GM08714 (cell line): ENCODE data around the gene FGD4.
A peak's percentile ranks its signal among the peaks of the same experiment; 100 is the strongest.

ENCODE experiments used
- H3K4me3 ChIP-seq: fragments of 200-500 bp; sonication (Bioruptor generic); 2 replicates; pipeline ENCODE4 v1.5.1; 2014; ENCODE audit warnings: mild to moderate bottlenecking, low read length, inconsistent platforms
- ZNF274 ChIP-seq: IDR thresholded peaks from 2 replicates; pipeline ENCODE4 v1.6.1; 2012; ENCODE audit warnings: mild to moderate bottlenecking, low read depth, low read length

Gene FGD4

DNA sequence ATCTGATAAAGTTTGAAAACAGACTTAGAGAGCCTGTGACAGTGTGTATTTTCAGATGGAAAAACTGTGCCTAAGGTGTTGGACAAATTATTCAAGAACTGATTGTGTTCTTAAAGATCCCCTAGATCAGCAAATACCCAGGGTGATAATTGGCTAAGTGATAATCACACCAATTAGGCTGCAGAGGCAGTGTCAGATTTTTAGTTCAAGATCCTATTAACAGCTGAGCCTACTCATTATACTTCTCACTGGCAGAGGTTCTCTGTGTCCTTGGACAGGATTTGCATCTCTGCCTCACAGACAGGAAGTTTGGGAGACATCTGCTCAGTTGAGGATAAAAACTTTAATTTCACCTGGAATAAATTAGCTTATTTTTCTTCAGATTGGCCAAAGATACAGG, 4.3 kb upstream of the FGD4 start:
- no peak for TF ChIP-seq ZNF274
- H3K4me3 ChIP-seq = no peak overlapping the region

DNA sequence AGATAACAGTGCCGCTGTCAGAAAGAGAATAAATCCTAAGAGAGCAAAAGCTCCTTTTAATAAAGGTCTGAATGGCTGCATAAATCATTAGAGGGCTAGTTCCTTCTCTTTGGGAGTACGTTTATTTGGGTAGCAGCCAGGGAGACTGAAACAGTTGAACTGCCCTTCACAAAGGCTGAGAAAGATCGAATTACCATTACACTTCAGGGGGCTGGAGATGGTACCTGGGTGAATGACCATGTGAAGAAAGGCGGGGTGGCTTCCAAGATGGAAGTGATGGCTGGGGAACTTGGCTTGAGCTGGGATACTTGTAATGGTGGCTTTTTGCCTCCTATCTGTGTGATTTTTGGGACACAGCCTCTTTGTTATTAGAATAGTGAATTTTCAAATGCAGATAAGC, 1.7 kb upstream of the FGD4 start:
- H3K4me3 ChIP-seq = no peak overlapping the region

DNA sequence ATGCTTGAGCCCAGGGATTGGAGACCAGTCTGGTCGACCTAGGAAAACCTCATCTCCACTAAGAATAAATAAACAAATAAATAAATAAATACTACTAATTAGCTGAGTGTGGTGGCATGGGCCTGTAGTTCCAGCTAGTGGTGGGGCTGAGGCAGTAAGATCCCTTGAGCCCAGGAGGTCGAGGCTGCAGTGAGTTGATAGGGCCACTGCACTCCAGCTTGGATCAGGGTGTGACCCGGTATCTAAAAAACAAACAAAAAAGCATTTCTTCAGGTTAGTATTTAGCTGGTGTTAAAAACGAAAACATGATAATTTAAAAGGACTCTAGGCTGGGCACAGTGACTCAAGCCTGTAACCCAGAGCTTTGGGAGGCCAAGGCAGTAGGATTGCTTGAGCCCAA, 1.2 kb upstream of the FGD4 start:
- H3K4me3 ChIP-seq = no peak overlapping the region
- no peak for TF ChIP-seq ZNF274

More for the DNA sequence above, 1.7 kb upstream of the FGD4 start:
- no peak for TF ChIP-seq ZNF274

DNA sequence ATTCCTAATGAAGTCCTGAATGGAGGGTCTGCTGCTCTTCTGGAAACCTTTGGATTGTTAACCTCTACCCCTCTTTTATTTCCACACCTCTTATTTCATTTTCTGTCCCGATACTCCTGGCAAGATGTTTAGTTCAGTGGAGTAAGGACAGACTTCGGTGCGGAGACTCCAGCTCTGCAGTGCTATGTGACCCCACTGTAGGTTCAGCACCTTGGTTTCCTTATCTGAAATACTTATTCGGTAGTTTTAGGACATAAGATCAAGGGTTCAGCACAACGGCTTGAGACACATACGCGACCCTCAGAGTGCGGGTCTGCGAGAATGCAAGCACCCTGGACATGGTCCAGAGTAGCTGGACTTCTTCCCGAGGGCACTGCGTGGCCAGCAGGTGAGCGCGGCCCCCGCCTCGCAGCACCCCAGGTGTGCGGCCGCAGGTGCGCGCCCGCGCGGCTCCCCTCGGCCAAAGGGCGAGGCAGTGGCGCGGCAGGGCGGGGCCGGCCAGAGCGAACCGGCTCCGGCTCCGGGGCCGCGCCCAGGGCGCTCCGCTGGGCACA, 465 bp upstream of the FGD4 start:
- peak overlapping the region; percentile 65; the same call in 1 of the 2 replicates for H3K4me3 ChIP-seq
- TF ChIP-seq ZNF274 = no peak

DNA sequence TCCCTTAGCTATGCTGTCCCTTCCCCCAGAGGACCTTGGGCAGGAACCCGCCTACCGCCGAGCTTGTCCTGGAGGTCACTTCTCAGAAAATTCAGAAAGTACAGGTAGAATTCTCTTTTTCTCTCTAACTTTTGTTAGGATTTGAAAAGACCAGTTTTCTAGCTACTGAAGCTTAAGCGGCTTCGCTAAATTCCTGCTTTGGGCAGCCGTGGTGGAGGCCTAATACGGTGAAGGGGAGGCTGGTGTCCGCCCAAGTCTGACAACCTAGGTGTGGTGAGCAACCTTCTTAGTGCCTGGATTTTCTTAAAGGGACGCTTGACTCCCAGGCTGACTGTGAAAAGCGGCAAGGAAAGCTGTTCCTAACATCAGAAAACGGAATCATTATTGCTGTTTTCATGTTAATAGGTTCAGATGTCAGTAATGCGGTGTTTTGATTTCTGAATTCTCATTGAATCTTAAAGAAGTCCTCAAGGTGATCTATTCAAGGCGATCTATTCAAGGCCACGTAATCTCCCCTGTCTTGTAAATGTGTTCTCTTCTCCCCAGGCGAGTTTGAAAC, 835 bp downstream of the FGD4 start:
- no peak for TF ChIP-seq ZNF274
- H3K4me3 ChIP-seq = peak overlapping the region; percentile 65

DNA sequence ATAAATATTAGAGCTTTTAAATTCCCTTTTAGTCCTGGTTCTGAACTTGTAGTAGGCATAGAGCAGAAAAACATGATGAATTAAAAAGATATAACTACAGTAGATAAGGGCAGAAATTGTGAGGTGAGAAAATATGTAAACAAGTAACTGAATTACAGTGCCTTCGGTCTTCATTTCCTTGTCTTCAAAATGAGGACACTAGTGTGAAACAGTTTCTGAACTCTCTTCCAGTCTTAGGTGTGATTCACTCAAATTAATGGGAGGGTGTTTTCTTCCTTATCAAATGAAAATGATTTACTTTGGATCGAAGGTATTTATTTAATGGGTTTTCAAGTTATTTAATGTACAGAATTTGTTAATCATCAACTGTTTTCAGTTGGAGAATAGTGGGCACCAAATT, 1.5 kb downstream of the FGD4 start:
- H3K4me3 ChIP-seq = no peak overlapping the region
- TF ChIP-seq ZNF274 = no peak

DNA sequence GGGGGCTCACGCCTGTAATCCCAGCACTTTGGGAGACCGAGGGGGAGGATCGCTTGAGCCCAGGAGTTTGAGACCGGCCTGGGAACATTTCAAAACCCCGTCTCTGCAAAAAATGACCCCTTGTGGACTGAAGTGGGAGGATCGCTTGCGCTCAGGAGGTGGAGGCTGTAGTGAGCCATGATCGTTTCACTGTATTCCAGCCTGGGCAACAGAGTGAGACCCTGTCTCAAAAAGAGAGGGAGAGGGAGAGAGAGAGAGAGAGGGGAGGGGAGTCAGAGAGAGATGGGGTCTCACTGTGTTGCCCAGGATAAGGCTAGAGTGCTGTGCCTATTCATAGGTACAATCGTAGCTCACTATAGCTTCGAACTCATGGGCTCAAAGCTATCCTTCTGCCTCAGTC, 2.8 kb downstream of the FGD4 start:
- no peak for TF ChIP-seq ZNF274

DNA sequence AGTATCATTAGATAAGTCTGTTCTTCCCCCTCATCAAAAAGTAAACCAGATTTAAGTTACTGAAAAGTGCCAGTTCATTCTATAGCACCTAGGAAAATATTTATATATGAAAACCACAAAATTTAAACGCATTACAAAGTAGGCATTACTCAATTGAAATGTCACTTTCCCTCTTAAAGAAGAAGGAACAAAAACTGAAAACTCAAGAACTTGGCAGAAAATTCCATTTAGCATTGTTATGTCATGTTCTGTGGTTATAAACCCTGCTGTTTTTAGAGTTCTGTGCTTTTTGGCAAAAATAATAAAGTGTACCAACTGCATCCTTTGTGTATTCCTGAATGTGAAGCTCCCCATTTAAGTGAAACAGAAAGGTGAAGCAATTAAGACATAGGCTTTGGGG, 3.6 kb downstream of the FGD4 start:
- H3K4me3 ChIP-seq = no peak overlapping the region
- no peak for TF ChIP-seq ZNF274

More for the DNA sequence above, 2.8 kb downstream of the FGD4 start:
- H3K4me3 ChIP-seq = no peak overlapping the region

DNA sequence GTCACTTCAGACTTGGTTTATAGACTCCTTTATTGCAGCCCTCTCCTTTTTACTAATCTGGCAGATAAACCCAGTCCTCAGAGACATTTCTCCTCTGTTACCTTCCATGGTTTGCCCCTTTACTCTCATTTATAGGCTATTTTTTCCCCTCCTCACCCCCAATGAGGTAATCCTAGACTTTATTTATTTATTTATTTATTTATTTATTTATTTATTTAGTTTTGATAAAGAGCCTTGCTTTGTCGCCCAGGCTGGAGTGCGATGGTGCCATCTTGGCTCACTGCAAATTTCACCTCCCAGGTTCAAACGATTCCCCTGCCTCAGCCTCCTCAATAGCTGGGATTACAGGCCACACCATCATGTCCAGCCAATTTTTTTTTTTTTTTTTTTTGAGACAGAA, 8.4 kb downstream of the FGD4 start:
- no peak for TF ChIP-seq ZNF274
- H3K4me3 ChIP-seq = no peak overlapping the region

DNA sequence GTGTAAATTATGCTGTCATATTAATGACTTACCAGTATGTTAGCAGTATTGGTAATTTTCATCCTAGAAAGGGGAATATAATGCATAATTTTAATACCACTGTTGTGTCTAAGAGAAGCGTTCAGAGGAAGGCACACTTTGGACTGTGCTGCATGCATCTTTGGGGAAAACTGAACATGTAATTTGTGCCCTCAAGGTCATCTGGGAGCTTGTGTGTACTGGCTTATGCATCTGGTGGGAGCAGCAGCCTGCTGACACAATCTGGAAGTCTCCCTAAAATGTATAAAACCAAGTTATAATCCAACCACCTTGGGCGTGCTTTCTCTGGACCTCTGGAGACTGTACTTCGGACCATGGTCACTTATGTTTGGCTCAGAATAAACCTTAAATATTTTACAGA, 14.1 kb downstream of the FGD4 start:
- TF ChIP-seq ZNF274 = no peak
- no peak overlapping the region for H3K4me3 ChIP-seq

DNA sequence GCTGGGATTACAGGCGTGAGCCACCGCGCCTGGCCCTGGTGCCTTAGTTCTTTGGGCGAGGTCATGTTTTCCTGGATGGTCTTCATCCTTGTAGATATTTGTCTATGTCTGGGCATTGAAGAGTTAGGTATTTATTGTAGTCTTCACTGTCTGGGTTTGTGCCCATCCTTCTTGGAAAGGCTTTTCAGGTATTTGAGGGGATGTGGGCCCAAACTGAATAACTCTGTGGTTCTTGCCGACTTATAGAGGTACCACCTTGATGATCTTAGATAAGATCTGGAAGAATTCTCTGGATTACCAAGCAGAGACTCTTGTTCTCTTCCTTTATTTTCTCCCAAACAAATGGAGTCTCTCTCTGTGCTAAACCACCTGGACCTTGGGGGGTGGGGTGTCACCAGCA, 18.9 kb downstream of the FGD4 start:
- no peak overlapping the region for H3K4me3 ChIP-seq
- TF ChIP-seq ZNF274 = no peak

DNA sequence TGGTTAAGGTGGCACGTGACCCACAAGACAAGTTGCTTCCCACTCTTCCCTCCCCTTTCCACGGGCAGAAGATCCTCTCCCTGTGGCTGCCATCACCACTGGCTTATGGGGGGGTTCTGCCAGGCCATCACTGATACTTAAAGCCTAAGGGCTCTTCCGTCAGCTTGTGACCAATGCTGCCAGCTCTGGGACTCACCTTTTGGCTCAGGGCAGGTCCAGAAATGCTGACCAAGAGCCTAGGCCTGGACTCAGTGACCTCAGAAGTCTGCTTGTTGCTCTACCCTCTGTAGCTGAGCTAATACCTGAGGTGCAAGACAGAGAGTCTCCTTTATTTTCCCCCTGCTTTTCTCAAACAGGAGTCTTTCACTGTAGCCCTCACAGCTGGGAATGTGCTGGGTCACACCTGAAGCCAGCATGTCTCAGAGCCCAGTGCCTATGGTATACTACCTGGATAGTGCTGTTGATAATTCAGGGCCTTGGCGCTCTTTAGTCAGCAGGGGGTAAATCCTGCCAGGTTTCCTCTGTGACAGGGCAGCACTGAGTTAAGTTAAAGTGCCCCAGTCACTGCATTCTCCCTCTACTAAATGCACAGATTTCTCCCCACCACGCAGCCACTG, 19.7 kb downstream of the FGD4 start:
- no peak for TF ChIP-seq ZNF274
- no peak overlapping the region for H3K4me3 ChIP-seq

DNA sequence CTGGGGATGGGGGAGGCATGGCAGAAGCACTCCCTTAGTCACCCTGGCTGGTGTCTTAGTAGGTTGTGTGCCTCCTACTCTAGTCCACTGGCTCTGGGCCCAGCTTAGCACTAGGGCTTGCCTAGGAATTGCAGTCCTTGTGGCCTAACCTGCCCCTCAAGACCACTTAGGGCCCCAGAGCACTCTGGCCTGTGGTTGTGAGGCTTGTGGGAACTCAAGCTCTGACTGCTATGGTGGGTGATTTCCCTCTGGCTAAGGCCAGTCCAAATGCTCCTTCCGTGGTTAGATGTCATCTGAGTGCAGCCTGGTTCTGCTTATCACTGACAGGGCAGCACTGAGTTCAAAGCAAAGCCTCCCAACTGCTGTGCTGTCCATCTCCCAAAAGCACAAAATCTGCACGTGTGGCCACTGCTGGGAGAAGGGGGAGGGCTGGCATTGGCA, 20.2 kb downstream of the FGD4 start:
- TF ChIP-seq ZNF274 = no peak
- H3K4me3 ChIP-seq = no peak overlapping the region

DNA sequence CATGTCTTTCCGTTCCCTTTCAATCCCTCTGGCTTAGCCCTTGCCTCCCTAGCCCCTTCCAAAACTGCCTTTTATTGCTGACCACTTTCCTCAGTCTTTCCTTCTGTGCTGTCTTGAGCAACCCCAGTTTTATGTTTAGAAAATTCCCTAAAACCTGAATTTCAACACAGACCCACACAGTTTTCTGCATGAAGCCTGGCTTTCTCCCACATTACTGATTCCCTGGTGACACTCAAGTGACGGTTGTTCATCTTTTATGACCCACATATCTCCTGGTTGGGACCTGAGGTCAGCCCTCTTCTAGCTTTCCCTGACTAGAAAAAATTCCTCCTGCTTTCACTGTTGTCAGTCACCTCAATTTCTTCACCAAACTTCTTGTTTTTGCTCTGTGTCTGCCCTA, 21.0 kb downstream of the FGD4 start:
- H3K4me3 ChIP-seq = no peak overlapping the region

DNA sequence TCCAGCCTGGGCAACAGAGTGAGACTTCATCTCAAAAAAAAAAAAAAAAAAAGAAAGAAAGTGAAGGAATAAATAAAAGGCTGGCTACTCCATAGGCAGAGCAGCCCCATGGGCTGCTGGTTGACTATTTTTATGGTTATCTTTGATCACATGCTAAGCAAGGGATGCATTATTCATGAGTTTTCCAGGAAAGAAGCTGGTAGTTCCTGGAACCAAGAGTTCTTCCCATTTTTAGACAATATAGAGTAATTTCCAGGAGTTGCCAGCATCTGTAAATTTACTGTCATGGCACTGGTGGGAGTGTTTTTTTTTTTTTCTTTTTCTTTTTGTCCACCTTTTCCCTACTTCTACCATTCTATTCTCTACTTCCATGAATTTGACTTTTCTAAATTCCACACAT, 24.2 kb downstream of the FGD4 start:
- TF ChIP-seq ZNF274 = no peak
- no peak overlapping the region for H3K4me3 ChIP-seq

More for the DNA sequence above, 21.0 kb downstream of the FGD4 start:
- TF ChIP-seq ZNF274 = no peak

DNA sequence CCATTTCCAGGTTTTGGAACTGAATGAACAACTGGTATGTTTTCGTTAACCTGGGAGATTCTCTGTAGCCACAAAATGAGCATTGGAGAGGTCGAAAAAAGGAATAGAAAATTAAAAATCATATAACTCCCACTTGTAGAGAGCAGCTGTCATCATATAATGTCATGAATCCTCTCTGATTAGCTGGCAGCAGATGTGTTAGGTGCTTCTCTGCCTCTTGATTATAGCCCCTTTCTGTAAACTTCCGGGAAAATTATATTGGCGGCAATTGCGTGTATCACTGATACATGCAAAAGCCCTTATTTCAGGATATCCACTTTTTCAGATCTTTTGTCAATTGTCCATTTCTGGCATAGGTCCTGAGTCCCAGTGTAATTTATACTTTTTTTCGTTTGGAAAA, 31.7 kb downstream of the FGD4 start:
- H3K4me3 ChIP-seq = no peak overlapping the region
- no peak for TF ChIP-seq ZNF274
